Liver (tissue), 9 donors: ENCODE measurements around the gene NCOA6. TPM values are rescaled to one million over a fixed set of nuclear protein-coding genes. Genes with fewer than 3 reads are reported as not detected.

Experiments
- DNase-seq: peaks from one replicate; pipeline ENCODE4 v3.0.0-alpha.2; 2017; ENCODE audit warnings: low spot score
- H3K27ac ChIP-seq, 2 donors: one replicate each; pipeline ENCODE4 v1.7.0; 2013; ENCODE audit warnings: inconsistent platforms in 2 of 2, low read length in 2 of 2, control low read depth in 1 of 2, low read depth in 1 of 2, mild to moderate bottlenecking in 1 of 2
- H3K27me3 ChIP-seq, 4 donors: one replicate each; pipeline versions ENCODE4 v1.6.1 to v1.7.0; 2013; ENCODE audit warnings: low read length in 3 of 4, inconsistent platforms in 1 of 4, mild to moderate bottlenecking in 1 of 4, moderate library complexity in 1 of 4; ENCODE audit not compliant: control insufficient read depth in 4 of 4, insufficient read depth in 4 of 4
- H3K36me3 ChIP-seq, 4 donors: one replicate each; pipeline versions ENCODE4 v1.6.1 to v1.7.0; 2013; ENCODE audit warnings: low read length in 3 of 4, mild to moderate bottlenecking in 3 of 4, low read depth in 1 of 4, moderate library complexity in 1 of 4; ENCODE audit not compliant: control insufficient read depth in 4 of 4, insufficient read depth in 3 of 4
- H3K4me1 ChIP-seq, 4 donors: one replicate each; pipeline versions ENCODE4 v1.6.1 to v1.7.0; 2013; ENCODE audit warnings: low read length in 3 of 4, mild to moderate bottlenecking in 3 of 4, moderate library complexity in 1 of 4; ENCODE audit not compliant: control insufficient read depth in 4 of 4, insufficient read depth in 4 of 4
- H3K4me3 ChIP-seq, 3 donors: one replicate each; pipeline versions ENCODE4 v1.6.1 to v1.7.0; 2013; ENCODE audit warnings: low read length in 3 of 3, control low read depth in 1 of 3, low read depth in 1 of 3, mild to moderate bottlenecking in 1 of 3
- H3K9ac ChIP-seq, 2 donors: one replicate each; pipeline ENCODE4 v1.7.0; 2013; ENCODE audit warnings: low read length in 2 of 2, mild to moderate bottlenecking in 2 of 2, moderate library complexity in 2 of 2, control low read depth in 1 of 2, low read depth in 1 of 2
- H3K9me3 ChIP-seq, 4 donors: one replicate each; pipeline versions ENCODE4 v1.6.1 to v1.7.0; 2013; ENCODE audit warnings: low read length in 3 of 4; ENCODE audit not compliant: control insufficient read depth in 4 of 4
- ATF3 ChIP-seq: IDR thresholded peaks from 2 replicates; pipeline ENCODE4 v1.6.1; 2016; ENCODE audit warnings: antibody characterized with exemption
- CTCF ChIP-seq: fragments of 150-350 bp; IDR thresholded peaks from 2 replicates; pipeline ENCODE4 v1.5.1; 2017; ENCODE audit warnings: improper control_type of control experiment, low read depth, low read length; ENCODE audit not compliant: missing input control
- EGR1 ChIP-seq, 2 donors: IDR thresholded peaks; 2 replicates each; pipeline ENCODE4 v1.6.1; 2016 to 2018; ENCODE audit warnings: antibody characterized with exemption in 2 of 2, low read depth in 2 of 2
- FOXA1 ChIP-seq: IDR thresholded peaks from 2 replicates; pipeline ENCODE4 v1.6.1; 2016; ENCODE audit warnings: antibody characterized with exemption
- FOXA2 ChIP-seq: IDR thresholded peaks from 2 replicates; pipeline ENCODE4 v1.6.1; 2016; ENCODE audit warnings: antibody characterized with exemption
- GABPA ChIP-seq, 2 donors: IDR thresholded peaks in 1 of 2; conservative IDR thresholded peaks in 1 of 2; 2 replicates each; pipeline ENCODE4 v1.6.1; 2016; ENCODE audit warnings: antibody characterized with exemption in 2 of 2, mild to moderate bottlenecking in 1 of 2, moderate library complexity in 1 of 2
- HNF4A ChIP-seq, 2 donors: conservative IDR thresholded peaks; 2 replicates each; pipeline ENCODE4 v1.6.1; 2016; ENCODE audit warnings: antibody characterized with exemption in 2 of 2, mild to moderate bottlenecking in 2 of 2
- HNF4G ChIP-seq: IDR thresholded peaks from 2 replicates; pipeline ENCODE4 v1.6.1; 2016; ENCODE audit warnings: antibody characterized with exemption
- JUND ChIP-seq, 2 donors: IDR thresholded peaks; 2 replicates each; pipeline ENCODE4 v1.6.1; 2016; ENCODE audit warnings: antibody characterized with exemption in 2 of 2
- MAX ChIP-seq: IDR thresholded peaks from 2 replicates; pipeline ENCODE4 v1.6.1; 2016; ENCODE audit warnings: antibody characterized with exemption
- RAD21 ChIP-seq, 2 donors: IDR thresholded peaks; 2 replicates each; pipeline ENCODE4 v1.6.1; 2016; ENCODE audit warnings: antibody characterized with exemption in 2 of 2, mild to moderate bottlenecking in 2 of 2
- RXRA ChIP-seq, 2 donors: IDR thresholded peaks; 2 replicates each; pipeline ENCODE4 v1.6.1; 2017 to 2018; ENCODE audit warnings: antibody characterized with exemption in 2 of 2, mild to moderate bottlenecking in 1 of 2
- SP1 ChIP-seq: IDR thresholded peaks from 2 replicates; pipeline ENCODE4 v1.6.1; 2018; ENCODE audit warnings: antibody characterized with exemption, mild to moderate bottlenecking
- TAF1 ChIP-seq: conservative IDR thresholded peaks from 2 replicates; pipeline ENCODE4 v1.6.1; 2016; ENCODE audit warnings: antibody characterized with exemption, mild to moderate bottlenecking
- YY1 ChIP-seq: IDR thresholded peaks from 2 replicates; pipeline ENCODE4 v1.6.1; 2016; ENCODE audit warnings: antibody characterized with exemption, mild to moderate bottlenecking
- ZBTB33 ChIP-seq: IDR thresholded peaks from 2 replicates; pipeline ENCODE4 v1.6.1; 2016; ENCODE audit warnings: antibody characterized with exemption
- WGBS: extraction: QIAGEN DNeasy Blood & Tissue Kit; methylation state at CpG from one replicate; pipeline ENCODE4 v1.1.7; 2013; 5-methylcytosine and 5-hydroxymethylcytosine counted together
- polyA plus RNA-seq, 2 donors: library from polyadenylated mRNA; stranded (reverse) in 1 of 2; unstranded in 1 of 2; fragments of 200-250 nt in 1 of 2; fragments of >200 nt in 1 of 2; fragmentation: Nextera tagmentation in 1 of 2; extraction: Ambion mirVana in 1 of 2; gene quantifications; one replicate each; pipeline versions ENCODE4 v1.2.1 to v1.2.3, GENCODE V29; 2013 to 2015
- total RNA-seq, 2 donors: library from RNA; depleted of rRNA; stranded (reverse); fragments of >200 nt; gene quantifications; one replicate each; pipeline ENCODE4 v1.2.3, GENCODE V29; 2014
- donor health status: healthy.
- donor health status: healthy.
- donor health status: healthy.
- donor health status: healthy.
- donor health status: healthy.

The NCOA6 gene
- total and polyA plus RNA-seq, 4 donors: 5.4 to 13.1 (median 6.2) TPM

GRCh38 chr20:34842143-34842542, 16.7 kb upstream of the NCOA6 start (continued):
- TF ChIP-seq ATF3: no peak
- TF ChIP-seq TAF1: no peak
- TF ChIP-seq ZBTB33: no peak
- no peak for TF ChIP-seq YY1

- Histone ChIP-seq H3K9ac (no peak overlapping the region), H3K4me1 (no peaks in the 10 kb centered on the region), H3K27me3 (no peaks in the 10 kb centered on the region), H3K36me3 (no peaks in the 10 kb centered on the region), H3K27ac (no peak overlapping the region), H3K9me3 (no peaks in the 10 kb centered on the region), H3K4me3 (no peak overlapping the region)
- DNase-seq: no peak
- peak; percentile 32 for TF ChIP-seq CTCF
- no peak for TF ChIP-seq SP1
- peak; percentile 74 to 80 for TF ChIP-seq RAD21 (IDR thresholded peaks at IDR 0.05)
- WGBS: 36% methylated on average over 6 of the region's 6 CpGs
Observed at GRCh38 chr20:34834459-34834893, 9.0 kb upstream of the NCOA6 start.

GRCh38 chr20:34831936-34832335, 6.5 kb upstream of the NCOA6 start:
- TF ChIP-seq YY1: no peak
- no peak for TF ChIP-seq HNF4A (conservative IDR thresholded peaks at IDR 0.05)
- TF ChIP-seq GABPA (IDR thresholded peaks at IDR 0.05 in 1 of 2, conservative IDR thresholded peaks at IDR 0.05 in 1 of 2): no peak
- TF ChIP-seq ATF3: no peak
- no peak for TF ChIP-seq FOXA1
- TF ChIP-seq EGR1 (IDR thresholded peaks at IDR 0.05; ENCODE audit: low read depth in 2 of 2): no peak
- TF ChIP-seq RXRA (IDR thresholded peaks at IDR 0.05): no peak

GRCh38 chr20:34829191-34829590, 3.7 kb upstream of the NCOA6 start:
- DNase-seq: no peak
- Histone ChIP-seq H3K9me3 (no peaks in the 10 kb centered on the region), H3K36me3 (no peaks in the 10 kb centered on the region), H3K27ac (no peak overlapping the region), H3K9ac (no peak overlapping the region), H3K27me3 (no peaks in the 10 kb centered on the region), H3K4me3 (no peak overlapping the region), H3K4me1 (peaks cover 0 to 12% (median 7%) of the 10 kb centered on the region in 4 donors)
- TF ChIP-seq GABPA (IDR thresholded peaks at IDR 0.05 in 1 of 2, conservative IDR thresholded peaks at IDR 0.05 in 1 of 2) (no peak), JUND (IDR thresholded peaks at IDR 0.05) (no peak), MAX (no peak), TAF1 (no peak), HNF4G (no peak), YY1 (no peak), RAD21 (IDR thresholded peaks at IDR 0.05) (no peak), FOXA1 (no peak), FOXA2 (no peak), CTCF (no peak)
- WGBS: 84% methylated on average over 3 of the region's 3 CpGs

More at GRCh38 chr20:34831936-34832335, 6.5 kb upstream of the NCOA6 start:
- Histone ChIP-seq H3K4me1 (no peaks in the 10 kb centered on the region), H3K9me3 (no peaks in the 10 kb centered on the region), H3K36me3 (no peaks in the 10 kb centered on the region), H3K9ac (no peak overlapping the region), H3K27ac (no peak overlapping the region), H3K27me3 (no peaks in the 10 kb centered on the region), H3K4me3 (no peak overlapping the region)
- DNase-seq: no peak
- 71% methylated on average over 5 of the region's 5 CpGs for WGBS
